A673 (cell line): Measurements from ENCODE around the gene LRIG3.

Experiments
- CTCF ChIP-seq: fragments of 300-800, 200-600 bp; sonication (generic); conservative IDR thresholded peaks from 2 replicates; pipeline ENCODE4 v1.5.1; 2017; ENCODE audit warnings: low read depth, mild to moderate bottlenecking, antibody characterized with exemption, low read length, moderate library complexity, mixed read lengths
- EZH2 ChIP-seq: fragments of 200-600 bp; sonication (generic); IDR thresholded peaks from 2 replicates; pipeline ENCODE4 v1.6.1; 2017; ENCODE audit warnings: borderline replicate concordance, low read depth, mild to moderate bottlenecking, mixed read lengths, antibody characterized with exemption, low read length; ENCODE audit not compliant: poor library complexity, severe bottlenecking

DNA sequence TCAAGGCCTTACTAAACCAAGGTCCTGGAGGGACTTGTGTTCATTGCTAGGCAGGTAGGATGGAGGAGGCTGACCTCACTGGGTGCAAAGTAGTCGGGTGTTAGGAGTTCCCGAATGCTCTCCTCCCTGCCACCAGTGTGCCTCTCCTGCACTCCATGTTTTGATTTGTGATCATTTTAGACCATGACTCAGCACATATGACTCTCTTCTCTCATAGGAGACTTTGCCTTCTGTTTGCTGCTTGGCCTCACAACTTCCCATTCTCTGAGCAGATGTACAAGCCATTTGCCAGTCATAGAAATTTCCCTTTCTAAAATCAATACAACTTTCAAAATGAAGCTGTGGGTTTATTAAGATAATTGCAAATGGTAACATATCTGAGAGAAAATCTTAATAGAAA lies 46.6 kb upstream of the LRIG3 start:
- TF ChIP-seq CTCF (no peak), EZH2 (no peak)
